Measurements from ENCODE around the gene TMPRSS6.

The TMPRSS6 gene

DNA sequence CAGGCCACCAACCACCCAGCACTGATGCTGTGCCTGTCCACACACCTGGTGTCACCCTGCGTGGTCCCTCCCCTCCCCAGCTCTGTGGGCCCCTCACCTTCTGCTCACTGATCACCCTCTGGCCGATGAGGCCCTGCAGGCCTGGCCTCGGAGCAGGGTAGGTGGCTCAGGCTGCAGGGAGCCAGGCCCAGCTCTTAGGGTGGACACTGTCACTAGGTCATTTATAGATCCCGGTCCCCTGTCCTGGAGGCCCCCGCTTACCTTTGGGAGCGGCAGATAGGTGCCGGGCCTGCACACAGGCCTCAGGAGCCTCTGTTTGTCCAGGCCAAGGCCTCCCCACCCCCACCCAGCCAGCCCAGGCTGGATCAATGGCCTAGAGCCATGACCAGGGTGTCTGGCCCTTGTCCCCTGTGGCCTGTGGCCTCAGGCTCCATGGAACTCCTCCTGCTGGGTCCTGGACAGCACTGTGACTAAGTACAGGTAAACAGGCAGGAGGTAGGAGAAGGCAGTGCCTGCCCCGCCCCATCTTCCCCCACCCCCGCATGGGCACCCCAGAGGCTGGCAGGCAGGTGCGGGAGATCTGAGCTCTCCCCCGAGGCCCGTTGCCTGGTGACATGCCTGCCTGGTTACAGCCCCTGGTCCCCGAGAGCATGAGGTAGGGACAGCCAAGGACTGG lies at the start of gene TMPRSS6:
TMPRSS6 (minus strand) TSS at position 472 of the 676 bp plus-strand sequence. CDS start 6,296 bp downstream, outside the sequence.
- DNase-seq (ENCODE audit: low spot score): no peak

DNA sequence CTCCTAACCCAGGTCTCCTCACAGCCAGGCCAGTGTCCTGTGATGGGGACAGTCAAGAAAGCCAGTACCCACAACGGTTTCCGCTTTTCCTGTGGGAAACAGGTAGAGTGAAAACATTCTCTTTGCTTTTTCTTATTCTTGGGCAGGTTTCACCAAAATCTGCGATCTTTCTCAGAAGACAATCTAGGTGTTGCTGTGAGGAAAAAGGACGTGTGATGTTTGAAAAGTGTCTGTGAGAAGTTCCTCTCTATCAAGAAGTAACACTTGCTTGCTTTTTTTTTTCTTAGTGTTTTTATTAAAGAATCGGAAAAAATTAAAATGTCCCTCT lies 49.4 kb upstream of the TMPRSS6 start:
- no peak for DNase-seq (ENCODE audit: low spot score)

DNA sequence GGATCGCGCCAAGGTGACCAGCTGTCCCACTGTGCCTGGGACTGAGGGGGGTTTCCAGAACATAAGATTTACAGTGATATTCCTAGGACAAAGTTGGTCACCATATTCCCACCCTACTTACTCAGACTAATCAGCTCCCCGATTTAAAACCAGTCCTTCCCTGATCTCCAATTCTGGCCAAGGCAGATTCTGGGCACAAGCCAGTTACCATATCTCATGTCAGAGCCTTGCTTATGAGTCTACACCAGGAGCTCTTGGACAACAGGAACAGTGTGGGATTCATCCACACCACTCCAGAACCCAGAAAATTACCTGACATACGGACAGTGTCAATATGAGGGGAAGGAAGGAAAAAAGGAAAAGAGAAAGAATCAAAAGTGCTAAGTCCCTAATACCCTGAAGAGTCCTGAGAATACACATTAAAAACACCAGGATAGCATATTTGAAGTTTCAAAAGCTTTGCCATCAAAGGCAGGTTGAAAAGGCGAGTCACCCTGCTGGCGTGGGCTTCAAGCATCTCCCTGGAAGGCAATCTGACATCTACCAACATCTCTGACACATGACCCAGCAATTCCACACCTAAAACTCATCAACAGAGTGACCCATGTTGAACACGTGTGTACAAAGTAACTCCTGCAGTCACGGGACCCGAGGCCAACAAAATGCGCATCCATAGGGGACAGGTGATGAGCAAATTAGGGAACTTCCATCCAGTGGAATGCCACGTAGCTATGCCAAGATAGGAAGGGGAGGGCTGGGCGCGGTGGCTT lies 48.2 kb upstream of the TMPRSS6 start:
- DNase-seq (ENCODE audit: low spot score): no peak

DNA sequence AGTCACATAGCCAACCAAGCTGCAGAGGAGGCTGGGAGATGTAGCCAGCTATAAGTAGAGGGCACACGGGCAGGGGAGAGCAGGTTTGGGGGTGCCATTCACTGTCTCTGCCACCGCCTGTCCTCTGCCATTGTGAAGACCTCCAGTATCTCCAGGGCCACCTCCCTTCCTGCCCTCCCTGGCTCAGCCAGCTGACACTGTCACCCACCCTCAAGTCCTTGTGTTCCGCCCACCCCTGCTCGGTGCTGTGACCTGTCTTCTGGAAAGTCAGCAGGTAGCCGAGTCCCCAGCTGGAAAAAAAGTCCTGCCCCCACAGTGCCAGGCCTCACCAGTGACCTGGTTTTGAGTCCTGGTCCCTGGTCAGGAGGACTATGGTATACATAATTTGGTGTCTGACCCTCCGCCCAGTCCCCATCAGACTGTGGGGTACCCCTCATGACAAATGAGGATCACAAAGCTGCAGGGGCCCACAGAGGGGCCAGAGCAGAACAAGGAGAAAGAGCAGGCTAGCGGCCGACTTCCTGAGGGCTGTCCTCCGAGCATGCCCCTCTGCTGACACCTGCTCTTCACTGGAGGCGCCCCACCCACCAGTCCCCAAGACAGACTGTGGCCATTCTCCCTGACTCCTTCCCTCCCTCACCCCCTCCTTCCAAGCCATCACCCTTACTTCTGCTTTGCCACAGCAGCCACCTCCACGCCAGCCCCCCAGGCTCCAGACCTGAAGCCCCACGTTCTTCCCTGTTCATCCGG lies 47.3 kb upstream of the TMPRSS6 start:
- DNase-seq (ENCODE audit: low spot score): no peak

DNA sequence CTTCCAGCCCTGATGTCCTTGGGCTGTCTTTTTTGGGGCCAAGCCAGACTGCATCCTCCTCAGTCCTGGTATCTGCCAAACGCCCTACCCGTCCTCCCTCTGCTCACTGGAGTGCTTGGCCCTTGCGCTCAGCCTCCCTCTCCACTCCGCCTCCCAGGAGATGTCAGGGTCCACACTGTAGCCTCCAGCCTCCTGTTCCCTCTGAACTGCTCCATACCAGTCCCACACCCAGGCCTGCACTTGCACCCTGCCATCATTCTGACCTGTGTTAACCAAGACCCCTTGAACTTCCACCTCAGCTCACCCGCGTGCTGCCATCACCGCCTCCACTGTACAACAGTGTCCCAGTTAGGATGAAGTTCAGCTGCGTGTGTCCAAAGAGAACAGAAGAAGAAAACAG lies 46.5 kb upstream of the TMPRSS6 start:
- DNase-seq (ENCODE audit: low spot score): no peak

DNA sequence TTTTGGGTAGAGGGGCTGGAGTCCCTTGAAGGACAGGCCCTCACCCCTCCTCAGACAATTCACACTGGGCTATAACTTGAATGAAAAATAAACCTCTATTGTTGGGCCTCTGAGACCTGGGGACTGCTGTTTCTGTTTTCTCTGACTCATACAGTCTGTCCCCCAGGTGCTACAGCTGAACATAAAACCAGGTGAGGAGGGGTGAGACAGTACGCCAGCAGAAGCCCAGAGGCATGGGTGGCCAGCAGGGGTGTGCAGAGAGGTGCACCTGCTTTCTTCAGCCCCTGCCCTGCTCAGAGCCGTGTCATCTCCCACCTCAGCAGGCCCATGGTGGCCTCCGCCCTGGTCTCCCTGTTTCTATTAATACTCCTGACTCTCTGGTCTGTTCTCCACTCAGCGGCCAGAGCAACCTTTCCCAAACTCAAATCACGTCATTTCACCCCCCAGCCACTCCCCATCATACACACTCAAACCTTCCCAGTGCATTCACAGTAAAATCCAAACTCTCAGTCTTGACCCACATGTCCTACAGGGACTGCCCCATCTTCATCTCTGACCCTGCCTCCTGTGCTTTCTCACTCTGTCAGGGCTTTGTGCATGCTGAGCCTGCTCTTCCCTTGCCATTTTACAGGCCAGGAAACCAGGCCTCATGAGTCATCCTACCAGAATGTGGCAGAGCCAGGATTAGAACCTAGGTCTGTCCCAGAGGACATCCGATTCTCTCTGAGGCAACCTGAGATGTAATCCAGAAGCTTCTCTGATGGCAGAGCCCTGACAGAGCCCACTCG lies 45.6 kb upstream of the TMPRSS6 start:
- DNase-seq (ENCODE audit: low spot score): no peak

DNA sequence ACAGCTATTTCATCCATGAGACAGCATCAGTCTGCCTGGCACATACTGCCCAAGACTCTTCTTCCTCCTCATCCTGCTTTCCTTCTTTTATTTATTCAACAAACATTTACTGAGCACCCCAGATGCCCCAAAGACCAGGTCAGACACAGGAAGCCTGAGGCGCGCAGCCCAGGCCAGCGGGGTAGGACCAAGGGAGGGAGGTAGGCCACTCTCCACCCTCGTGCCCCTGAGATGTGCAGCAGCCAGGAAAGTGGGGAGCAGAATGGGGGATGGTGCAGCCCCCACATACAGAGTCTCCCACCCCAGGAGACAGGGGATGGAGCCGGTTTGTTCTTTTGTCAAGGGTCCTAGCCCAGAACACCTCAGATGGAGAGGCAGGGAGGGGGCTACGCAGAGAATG lies 44.4 kb upstream of the TMPRSS6 start:
- DNase-seq (ENCODE audit: low spot score): no peak

DNA sequence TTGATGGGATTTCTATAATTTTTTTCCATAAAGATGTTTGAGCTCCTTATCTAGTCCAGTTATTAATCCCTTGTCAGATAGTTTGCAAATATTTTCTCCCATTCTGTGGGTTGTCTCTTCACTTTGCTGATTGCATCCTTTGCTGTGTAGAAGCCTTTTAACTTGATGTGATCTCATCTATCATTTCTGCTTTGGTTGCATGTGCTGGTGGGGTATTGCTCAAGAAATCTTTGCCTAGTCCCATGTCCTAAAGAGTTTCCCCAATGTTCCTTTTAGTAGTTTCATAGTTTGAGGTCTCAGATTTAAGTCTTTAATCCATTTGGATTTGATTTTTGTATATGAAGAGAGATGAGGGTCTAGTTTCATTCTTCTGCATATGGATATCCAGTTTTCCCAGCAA lies 41.9 kb upstream of the TMPRSS6 start:
- no peak for DNase-seq (ENCODE audit: low spot score)

DNA sequence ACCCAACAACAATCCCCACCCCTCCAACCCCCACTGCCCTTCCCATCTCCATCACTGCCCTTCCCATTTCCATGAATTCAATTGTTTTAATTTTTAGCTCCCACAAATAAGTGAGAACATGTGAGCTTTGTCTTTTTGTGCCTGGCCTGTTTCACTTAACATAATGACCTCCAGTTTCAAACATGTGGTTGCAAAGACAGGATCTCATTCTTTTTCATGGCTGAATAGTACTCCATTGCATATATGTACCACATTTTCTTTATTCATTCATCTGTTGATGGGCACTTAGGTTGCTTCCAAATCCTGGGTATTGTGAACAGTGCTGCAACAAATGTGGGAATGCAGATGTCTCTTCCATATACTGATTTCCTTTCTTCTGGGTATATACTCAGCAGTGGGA lies 41.2 kb upstream of the TMPRSS6 start:
- DNase-seq (ENCODE audit: low spot score): no peak

DNA sequence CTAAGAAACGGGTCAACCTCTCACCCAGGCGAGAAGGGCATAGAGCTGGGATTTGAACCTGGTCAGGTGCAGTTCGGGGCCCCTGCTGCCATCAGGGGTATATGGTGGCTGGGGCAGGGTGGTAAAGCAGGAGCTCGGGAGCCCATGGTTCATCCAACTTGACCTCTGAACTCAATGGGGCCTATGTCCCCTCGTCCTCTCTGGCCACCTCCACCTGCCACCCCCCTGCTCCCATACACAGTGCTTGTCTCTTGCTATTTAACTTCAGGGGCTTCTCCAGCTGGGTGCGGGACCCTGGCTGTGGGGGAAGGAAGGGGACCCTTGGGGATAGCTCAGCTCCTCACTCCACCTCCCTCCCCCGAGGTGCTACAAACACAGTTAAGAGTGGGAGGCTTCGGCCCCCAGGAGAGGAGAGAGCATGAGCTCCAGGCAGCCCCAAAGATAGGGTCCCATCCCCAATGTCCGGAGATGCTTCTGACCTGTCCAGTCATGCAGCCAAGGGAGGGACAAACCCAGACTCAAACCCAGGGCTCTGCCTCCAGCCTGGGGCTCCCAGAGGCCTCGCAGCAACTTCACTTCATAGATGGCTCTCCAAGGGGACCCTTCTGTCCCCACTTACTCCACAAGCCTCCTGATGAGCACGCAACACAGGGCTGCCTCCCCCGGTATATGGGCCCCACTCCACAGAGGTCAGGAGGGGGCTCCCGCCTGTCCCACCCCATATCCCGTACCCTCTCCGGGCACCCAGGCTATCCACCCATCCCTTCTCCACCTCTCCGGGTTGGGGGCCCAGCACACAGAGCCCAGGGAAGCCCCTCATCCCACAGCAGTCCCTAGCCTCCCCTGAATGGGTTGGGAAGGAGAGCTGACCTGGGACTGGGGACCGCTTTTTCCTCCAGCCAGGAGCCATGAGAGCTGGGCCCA lies 39.5 kb upstream of the TMPRSS6 start:
- DNase-seq (ENCODE audit: low spot score): no peak

DNA sequence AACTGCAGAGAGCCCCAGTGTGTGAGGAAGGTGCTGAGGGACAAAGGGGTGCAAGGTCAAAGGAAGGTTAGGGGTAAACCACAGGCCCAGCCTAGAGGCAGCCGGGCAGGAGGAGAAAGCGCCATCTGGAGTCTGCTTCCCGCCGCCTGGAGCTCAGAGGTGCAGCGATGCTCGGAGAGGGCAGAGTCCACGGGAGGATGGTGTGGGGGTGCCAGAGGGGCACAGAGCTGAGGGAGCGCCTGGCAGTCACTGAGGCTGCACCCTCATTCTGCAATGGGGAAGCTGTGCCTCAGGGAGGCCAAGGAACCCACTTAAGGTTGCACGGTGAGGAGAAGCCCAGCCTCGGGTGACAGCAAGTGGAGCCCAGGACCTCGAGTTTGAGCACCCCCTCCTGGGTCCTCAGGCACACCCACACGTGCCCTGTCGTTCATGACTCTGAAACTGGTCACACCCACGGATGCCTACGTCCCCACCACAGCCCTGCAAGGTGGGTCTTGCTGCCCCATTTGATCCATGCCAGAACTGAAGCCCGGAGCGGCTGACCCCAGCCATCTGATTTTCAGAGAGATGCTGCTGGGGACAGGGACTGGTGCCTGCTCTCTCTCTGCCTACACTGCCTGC lies 38.6 kb upstream of the TMPRSS6 start:
- DNase-seq (ENCODE audit: low spot score): no peak

DNA sequence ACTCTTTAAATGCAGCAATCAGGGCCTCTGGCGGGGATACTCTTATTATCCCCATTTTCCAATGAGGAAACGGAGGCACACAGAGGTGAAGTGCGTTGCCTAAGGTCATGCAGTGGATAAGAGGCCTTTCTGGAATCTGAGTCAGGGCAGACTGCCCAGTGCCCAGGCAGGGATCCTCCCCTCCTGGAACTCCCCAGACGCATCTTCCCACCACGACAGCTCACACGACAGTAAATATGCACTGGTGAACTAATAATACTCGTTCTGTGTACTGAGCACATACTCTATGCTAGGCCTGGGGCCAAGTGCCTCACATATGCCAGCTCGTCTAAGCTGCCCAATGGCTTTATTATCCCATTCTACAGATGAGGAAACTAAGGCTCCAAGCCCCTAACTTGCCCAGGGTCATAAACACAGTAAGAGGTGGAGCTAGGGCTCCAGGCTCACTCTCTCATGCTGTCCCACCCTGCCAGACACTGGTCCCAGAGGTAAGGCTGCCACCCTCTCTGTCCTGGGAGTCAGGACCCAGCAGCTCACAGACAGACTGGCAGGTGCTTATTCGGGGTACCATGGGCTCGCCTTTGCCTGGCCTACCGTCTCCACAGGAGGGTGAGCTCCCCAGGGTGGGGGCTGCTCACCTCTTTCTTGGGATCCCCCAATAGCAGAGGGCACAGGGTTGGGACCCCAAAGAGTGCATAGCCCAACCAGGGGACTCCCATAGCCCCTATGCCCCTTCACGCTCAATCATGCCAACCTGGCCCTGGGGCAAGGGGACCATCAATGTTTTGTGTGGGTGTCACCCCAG lies 37.9 kb upstream of the TMPRSS6 start:
- no peak for DNase-seq (ENCODE audit: low spot score)

DNA sequence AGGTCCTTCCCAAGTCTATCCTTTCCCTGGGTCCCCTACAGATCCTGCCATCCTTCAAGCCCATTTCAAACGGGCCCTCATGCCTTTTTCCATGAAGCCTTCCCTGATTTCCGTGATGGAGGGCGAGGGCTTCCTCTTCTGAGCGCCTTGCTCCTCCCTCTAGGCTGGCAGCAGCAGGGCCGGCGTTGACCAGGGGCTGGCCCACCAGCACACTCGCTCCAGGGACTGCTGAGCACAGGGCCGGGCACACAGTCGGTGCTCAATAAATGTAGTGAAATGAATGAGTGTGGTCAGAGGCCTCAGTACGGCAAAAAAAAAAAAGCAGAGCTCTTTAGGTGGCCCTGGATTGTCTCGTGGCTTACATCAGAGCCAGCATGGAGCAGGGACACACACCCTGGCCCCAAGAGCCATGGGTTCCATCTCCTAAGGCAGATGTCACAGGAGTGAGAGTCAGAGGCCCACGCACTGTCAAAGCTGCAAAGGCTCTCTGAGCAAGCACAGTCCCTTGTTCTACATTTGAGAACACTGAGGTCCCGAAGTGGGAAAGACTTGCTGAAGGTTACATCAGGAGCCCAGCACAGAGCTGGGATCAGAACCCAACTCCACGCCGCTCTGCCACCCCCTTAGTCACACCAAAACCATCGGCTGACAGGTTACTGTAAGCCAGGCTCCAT lies 37.1 kb upstream of the TMPRSS6 start:
- no peak for DNase-seq (ENCODE audit: low spot score)

DNA sequence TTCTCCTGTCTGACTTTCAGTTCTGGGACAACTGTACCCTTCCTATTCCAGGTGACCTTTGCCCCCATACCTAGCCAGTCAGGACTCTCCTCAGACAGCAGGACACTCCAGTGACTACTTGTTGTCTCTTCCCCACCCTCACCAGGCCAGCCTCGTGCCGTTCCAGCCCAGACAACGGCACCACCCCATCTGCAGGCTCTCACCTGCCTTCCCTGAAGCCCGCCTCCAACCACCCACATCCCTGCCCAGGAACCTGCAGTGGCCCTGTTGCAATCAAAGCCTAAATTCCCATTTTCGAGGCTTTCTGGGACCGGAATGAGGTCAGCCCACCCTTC lies 36.5 kb upstream of the TMPRSS6 start:
- DNase-seq (ENCODE audit: low spot score): no peak

DNA sequence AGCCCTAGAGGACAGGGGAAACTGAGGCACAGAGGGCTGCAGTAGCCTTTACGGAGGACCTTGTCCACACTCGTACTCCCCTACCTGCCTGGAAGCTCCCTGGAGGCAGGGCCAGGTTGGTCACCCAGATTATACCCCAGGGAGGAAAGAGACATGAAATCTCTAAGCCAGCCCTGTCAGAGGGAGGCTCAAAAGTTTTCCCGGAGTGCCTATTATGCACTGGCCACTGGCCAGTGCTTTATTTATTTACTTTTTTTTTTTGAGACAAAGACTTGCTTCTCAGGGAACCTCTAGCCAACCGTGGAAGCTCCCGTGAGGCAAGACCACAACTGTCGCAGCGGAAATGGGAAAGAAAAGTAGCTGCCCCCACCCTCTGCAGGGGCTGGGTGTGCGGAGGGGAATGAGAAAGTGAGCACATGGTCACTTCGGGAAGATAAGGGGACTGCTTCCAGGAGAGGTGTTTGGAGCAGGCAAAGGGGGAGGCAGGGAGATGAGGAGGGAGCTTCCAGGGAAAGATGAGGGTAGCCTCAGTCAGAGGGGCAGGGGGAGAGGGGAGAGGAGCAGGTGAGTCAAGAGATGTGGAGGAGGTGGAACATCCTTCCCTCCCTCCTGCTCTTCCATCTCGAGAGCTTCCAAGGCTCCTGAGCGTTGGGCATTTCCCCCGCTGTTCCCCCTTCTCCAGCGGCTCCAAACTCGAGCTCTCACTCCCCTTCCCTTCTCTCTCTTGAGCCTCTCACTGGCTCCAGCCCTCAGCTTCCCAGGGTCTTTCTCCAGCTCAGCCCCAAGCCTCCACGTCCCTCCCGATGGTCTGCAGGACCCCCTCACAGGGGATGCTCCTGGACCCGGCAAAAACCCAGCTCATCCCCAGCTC lies 35.9 kb upstream of the TMPRSS6 start:
- DNase-seq (ENCODE audit: low spot score): no peak

DNA sequence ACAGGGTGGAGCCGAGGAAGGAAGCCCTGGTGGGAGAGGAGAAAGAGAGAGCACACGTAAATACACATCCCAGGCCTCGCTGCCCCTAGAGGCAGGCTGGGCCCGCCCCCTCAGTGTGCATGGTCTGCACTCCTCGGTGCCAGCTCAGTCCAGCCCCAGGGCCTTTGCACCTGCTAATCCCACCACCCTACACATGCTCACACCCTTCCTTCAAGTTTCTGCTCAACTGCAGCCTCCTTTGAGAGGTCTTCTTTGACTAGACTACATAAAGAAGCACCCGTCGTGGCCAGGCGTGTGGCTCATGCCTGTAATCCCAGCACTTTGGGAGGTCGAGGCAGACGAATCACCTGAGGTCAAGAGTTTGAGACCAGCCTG lies 34.7 kb upstream of the TMPRSS6 start:
- DNase-seq (ENCODE audit: low spot score): no peak

DNA sequence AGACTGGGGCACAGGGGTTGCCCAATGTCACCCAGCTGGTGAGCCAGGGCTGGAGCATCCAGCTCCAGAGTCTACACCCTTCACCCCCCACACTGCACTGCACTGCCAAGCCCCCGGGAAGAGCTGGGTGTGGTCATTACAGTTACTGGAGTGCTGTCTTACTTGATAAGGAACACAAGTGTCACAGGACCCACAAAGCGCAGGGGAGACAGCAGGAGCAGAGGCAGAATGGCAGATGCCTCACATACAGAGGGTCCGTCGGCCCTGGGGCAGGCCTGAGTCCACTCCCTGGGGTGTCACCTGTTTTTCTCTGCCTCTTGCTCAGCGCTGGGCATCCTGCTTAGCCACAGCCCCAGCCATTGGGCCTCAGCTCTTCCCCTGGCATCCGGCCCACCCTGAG lies 32.5 kb upstream of the TMPRSS6 start:
- no peak for DNase-seq (ENCODE audit: low spot score)

DNA sequence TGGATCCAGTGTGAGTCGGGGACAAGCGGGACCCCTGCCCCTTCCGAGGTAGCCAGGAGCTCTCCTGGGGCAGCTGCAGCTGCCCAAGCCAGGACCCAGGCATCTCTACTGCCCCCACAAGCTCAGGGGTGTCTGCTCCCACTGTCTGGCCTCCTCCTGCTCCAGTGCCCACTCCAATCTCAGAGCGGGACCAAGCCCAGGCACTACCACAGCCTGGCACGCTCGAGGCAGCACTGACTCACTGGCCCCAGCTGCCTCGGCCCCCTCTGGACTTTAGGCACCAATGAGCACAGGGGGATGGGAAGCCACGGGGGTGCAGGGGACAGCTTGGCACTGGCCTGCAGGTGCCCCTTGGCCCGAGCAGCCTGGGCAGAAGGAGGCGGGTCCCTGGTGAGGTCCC lies 32.0 kb upstream of the TMPRSS6 start:
- DNase-seq (ENCODE audit: low spot score): no peak
